NCI-H345 (cell line): Measurements from ENCODE around the gene VSIG4.
"Not testable (repeated sequence)": the region's sequence is repeated elsewhere in the genome, so short reads cannot be mapped to it uniquely, and the experiment has no call there.

Experiments
- DNase-seq: peaks from one replicate; lab custom pipeline; 2025; lab: John Stamatoyannopoulos, UW

The VSIG4 gene, protein sequence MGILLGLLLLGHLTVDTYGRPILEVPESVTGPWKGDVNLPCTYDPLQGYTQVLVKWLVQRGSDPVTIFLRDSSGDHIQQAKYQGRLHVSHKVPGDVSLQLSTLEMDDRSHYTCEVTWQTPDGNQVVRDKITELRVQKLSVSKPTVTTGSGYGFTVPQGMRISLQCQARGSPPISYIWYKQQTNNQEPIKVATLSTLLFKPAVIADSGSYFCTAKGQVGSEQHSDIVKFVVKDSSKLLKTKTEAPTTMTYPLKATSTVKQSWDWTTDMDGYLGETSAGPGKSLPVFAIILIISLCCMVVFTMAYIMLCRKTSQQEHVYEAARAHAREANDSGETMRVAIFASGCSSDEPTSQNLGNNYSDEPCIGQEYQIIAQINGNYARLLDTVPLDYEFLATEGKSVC

DNA sequence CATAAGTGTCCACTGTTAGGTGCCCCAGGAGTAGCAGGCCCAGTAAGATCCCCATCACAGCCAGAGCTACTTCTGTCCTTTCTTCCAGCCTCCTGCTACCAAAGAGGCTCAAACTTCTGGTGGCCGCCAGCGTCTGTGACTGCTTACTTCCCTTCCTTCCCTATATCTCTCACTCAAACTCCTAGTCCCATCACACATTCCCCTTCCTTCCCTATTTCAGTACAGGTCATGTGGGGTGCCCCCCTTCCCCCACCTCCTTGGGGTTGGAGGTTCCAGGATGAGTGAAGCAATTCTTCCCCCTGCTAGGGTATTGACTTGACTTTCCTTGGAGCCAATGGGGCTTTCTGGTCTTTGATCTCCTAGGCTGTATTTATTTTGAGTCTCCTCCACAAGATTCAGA, at the start of gene VSIG4:
Gene VSIG4 (minus strand): TSS at position 137 of the 400 bp plus-strand sequence. CDS start 82 bp downstream, at position 55.
- no peak for DNase-seq

GRCh38 chrX:66076801-66077200, 36.9 kb upstream of the VSIG4 start:
- DNase-seq: no peak

- DNase-seq: no peak
Observed at GRCh38 chrX:66074920-66075879, 35.3 kb upstream of the VSIG4 start.

DNA sequence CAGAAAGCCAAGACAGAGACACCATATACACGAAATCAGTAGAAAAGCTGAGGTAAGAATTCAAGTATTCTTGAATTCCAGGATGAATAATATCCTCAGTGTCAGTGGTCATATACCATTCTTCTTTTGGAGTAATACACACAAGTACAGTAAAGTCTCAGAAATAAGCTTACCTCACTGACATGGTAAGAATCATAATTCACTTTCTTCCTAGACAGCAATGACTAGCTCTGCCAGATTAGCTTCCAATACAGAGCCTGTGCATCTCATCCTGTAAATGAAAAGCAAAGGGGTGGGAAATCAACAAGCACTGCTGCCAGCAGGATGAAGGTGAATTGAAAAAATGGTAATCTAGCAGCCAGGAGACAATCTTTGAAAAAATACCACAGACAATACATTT, 31.2 kb upstream of the VSIG4 start:
- no peak for DNase-seq

- no peak for DNase-seq
Observed at GRCh38 chrX:66064261-66064660, 24.4 kb upstream of the VSIG4 start.

DNA sequence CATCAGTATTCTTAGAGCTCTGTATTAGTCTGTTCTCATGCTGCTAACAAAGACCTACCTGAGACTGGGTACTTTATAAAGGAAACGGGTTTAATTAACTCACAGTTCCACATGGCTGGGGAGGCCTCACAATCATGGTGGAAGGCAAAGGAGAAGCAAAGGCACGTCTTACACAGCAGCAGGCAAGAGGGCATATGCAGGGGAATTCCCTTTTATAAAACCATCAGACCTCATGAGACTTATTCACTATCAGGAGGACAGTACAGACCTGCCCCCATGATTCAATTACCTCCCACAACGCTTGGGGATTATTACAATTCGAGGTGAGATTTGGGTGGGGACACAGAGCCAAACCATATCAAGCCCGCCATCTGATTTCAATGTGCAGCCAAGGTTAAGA, 17.1 kb upstream of the VSIG4 start:
- not testable (repeated sequence) for DNase-seq

DNA sequence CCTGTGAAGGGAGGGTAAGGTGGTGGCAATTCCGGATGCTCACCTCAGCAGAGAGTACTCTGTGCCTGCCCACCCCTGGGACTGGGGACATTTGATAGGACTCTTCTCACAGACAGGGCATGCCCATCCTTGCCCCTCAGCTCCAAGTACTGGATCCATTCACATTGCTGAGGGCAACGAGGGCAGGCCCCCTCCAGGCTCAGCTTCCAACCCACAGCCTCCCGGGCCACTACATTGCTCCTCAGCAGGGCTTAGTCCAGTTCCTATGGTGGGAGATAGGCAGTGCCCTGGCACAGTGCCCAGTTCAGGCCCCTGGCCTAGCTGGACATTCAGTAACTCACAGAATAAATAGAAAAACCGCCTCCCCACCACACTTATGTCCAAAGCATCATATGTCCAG, 15.1 kb upstream of the VSIG4 start:
- DNase-seq: no peak

- no peak for DNase-seq
Observed at GRCh38 chrX:66053414-66053813, 13.5 kb upstream of the VSIG4 start.

DNA sequence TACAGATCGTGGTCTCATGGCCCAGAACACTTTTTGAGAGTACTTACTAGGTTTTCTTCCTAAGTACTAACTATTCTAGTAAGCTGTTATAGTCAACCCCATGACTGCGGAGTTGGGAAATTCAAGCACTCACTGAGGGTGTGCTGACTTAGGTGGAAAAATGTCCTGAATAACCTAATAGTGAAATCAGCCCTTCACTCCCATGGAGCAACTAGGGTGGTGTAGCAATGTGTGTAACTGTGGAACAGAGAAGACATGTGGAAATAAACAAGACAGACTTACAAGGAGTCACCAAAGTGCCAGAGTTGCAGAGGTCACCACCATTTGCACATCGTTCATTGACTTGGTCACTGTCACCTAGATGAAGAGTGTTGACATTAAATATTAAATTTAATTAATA, 12.1 kb upstream of the VSIG4 start:
- DNase-seq: no peak

DNA sequence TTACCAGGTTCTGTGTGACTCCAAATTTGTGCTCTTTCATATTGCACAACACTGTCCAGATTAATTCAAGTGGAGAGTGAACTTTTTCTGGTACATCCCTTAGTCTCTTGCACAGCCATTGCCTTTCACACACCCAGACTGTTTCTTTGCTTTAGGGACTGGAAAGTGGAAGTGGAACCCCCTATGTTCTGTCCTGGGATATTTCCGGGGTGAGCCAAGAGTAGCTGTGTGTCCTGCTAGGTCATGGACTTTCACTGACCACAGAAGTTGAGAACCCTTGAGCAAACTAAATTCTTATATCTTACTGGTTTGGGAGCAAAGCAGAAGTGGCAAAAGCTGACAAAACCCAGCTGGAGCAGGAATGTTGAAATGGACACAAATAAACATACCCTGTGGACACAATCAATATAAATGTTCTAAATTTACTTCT, 10.3 kb upstream of the VSIG4 start:
- no peak for DNase-seq

DNA sequence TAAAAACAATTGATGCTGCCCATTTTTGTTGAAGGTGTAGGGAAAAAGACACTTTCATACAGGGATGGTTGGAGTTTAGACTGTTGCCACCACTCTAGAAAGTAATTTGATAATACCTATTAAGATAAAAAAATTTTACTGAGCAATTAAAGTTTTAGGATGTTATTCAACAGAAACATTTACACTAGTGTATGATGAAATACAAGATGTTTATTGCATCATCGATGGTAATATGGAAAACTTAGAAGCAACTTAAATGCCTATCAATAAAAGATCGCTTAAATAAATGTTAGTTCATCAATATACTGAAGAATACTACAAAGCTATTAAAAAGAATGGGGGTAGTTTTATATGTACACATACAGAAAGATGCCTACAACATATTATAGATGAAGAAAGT, 9.2 kb upstream of the VSIG4 start:
- DNase-seq: no peak

- DNase-seq: no peak
Observed at GRCh38 chrX:66046612-66047235, 6.8 kb upstream of the VSIG4 start.

GRCh38 chrX:66045894-66046293, 6.0 kb upstream of the VSIG4 start:
- DNase-seq: no peak

DNA sequence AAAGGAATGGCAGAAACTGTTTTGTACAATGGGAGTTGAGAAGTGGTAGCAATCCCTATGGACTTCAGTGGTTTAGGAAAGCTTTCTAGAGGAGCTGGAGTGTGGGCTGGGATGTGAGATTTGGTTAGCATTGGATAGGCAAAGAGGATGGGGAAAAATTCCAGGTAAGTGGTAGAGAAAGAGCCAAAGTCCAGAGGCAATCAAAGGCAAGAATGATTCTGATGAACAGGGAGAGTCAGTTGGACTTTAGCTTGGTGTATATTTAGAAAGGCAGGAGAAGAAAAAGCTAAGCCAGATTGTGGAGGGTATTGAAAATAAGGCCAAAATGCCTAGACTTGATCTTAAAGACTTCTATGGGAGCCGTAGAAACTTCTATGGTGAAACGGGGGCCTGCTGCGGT, 3.7 kb upstream of the VSIG4 start:
- DNase-seq: no peak

DNA sequence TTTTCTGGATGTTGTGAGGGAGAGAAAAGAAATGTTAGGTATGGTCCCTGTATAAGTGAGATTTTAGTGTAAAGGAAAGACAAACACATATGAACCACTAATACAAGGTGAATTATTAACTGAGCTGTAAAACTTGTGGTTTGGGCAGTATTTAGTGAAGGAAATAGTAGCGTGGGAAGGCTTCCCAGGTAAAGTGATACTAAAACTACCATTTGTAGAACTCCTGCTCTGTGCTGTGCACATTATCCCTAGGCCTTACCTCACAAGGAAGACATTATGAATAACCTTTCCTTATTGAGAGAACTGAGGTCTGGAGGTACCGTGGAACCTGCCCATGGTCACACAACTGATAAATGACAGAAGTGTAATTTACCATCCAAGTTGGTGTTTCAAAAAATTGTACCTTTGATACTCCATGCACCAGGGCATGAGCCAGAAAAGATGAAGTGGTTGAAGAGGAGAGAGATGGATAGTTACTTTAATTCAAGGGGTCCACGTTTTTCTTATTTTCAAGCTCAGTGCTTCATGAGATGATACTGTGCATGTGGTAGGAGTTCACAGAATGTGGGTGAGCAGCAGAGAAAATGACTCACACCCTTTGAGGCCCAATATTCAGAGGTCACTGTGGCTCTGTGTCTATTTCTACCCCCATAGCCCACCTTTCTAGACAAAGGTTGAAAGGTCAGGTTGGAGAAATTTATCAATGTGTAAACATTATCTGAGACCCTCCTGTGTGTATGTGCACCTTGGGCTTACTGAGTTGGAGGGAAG, 2.6 kb upstream of the VSIG4 start:
- no peak for DNase-seq

- DNase-seq: no peak
Observed at GRCh38 chrX:66038115-66038514, 1.8 kb downstream of the VSIG4 start.

DNA sequence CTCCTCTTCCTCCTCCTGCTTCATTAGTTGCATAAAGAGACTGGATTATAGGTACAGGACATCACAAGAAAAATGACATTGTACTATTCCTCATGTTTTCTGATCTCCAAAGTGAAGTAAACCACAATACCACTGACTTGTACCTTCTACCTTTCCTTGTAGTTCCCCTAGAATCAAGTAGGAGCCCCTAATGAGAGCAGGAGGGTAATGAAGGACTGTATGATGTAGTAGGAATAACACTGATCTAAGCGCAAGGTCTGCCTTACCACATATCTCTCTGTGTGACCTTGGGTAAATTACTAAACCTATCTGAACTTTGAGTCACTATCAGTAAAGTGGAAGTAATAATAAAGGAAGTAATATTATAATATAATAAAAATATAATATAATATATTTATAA, 3.6 kb downstream of the VSIG4 start:
- DNase-seq: no peak

- DNase-seq: no peak
Observed at GRCh38 chrX:66035667-66036066, 4.2 kb downstream of the VSIG4 start.

GRCh38 chrX:66030505-66031317, 9.2 kb downstream of the VSIG4 start:
- no peak for DNase-seq

DNA sequence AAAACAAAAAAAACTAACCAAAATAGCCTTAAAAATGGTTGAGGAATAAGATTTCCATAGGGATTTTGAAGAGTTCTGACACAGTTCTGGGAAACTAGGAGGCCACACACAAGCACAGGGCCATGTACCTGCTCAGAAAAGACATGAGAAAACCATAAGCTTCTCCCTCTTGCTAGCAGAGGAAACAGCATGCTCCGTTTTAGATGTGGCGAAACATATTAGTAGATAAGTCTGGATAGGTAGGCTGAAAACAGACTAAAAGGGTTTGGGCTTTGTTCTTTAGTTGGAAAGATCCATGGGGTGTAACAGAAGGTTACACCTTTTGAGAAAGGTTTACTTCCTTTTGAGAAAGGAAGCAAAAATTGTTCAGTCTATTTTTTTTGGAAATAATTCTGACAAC, 10.9 kb downstream of the VSIG4 start:
- no peak for DNase-seq

GRCh38 chrX:66024570-66024969, 15.3 kb downstream of the VSIG4 start:
- no peak for DNase-seq
